ENCODE results near the gene TRIM40.

- no peak for TF ChIP-seq CTCF (IDR thresholded peaks at IDR 0.05 in 2 of 3, conservative IDR thresholded peaks at IDR 0.05 in 1 of 3; ENCODE audit: borderline replicate concordance in 1 of 3, insufficient read depth in 1 of 3, low read depth in 2 of 3, low read length in 2 of 3)
- TF ChIP-seq JUND (IDR thresholded peaks at IDR 0.05) = no peak
- TF ChIP-seq SRF (IDR thresholded peaks at IDR 0.05; ENCODE audit: low read depth) = no peak
- no peak for TF ChIP-seq POLR2A (IDR thresholded peaks at IDR 0.05; ENCODE audit: borderline replicate concordance, extremely low read depth, insufficient read depth, insufficient read length)
- no peak for TF ChIP-seq EGR1 (IDR thresholded peaks at IDR 0.05; ENCODE audit: low read depth)
- TF ChIP-seq EZH2 (IDR thresholded peaks at IDR 0.05) = no peak
- TF ChIP-seq EZH2phosphoT487 (IDR thresholded peaks at IDR 0.05; ENCODE audit: borderline replicate concordance) = no peak
These were observed 42.9 kb downstream of the TRIM40 start for GRCh38 chr6:30178837-30179236.

All from HCT116 (cell line).